Heart right ventricle (tissue), 16 donors: ENCODE data around the gene IGF1R. TPM values are rescaled to one million over a fixed set of nuclear protein-coding genes. Genes with fewer than 3 reads are reported as not detected.

Experiments used
- ATAC-seq, 8 donors: fragments of 200-7000 bp; cut with Tn5 transposase; one replicate each; pipeline ENCODE4 v1.9.1; 2020; ENCODE audit warnings: mild to moderate bottlenecking in 8 of 8, moderate library complexity in 8 of 8, moderate number of reproducible peaks in 1 of 8
- DNase-seq, 2 donors: peaks; one replicate each; pipeline ENCODE4 v3.0.0-alpha.2; 2020
- H3K27ac ChIP-seq, 10 donors: fragments of 200-600 bp; sonication (generic) in 2 of 10; one replicate each; pipeline versions ENCODE4 v1.5.0 to v1.8.0; 2020 to 2022; ENCODE audit warnings: mild to moderate bottlenecking in 3 of 10
- H3K27me3 ChIP-seq, 7 donors: fragments of 200-600 bp; one replicate each; pipeline ENCODE4 v1.8.0; 2021 to 2022; ENCODE audit warnings: mild to moderate bottlenecking in 2 of 7
- H3K36me3 ChIP-seq, 9 donors: fragments of 200-600 bp; sonication (generic) in 1 of 9; one replicate each; pipeline versions ENCODE4 v1.5.0 to v1.8.0; 2020 to 2022; ENCODE audit warnings: mild to moderate bottlenecking in 2 of 9
- H3K4me1 ChIP-seq, 9 donors: fragments of 200-600 bp; sonication (generic) in 1 of 9; one replicate each; pipeline versions ENCODE4 v1.5.0 to v1.8.0; 2020 to 2022; ENCODE audit warnings: mild to moderate bottlenecking in 4 of 9
- H3K4me3 ChIP-seq, 10 donors: fragments of 200-600 bp; sonication (generic) in 2 of 10; one replicate each; pipeline versions ENCODE4 v1.5.0 to v1.8.0; 2020 to 2022; ENCODE audit warnings: mild to moderate bottlenecking in 7 of 10, moderate library complexity in 2 of 10
- H3K9me3 ChIP-seq, 11 donors: fragments of 200-600 bp in 10 of 11; sonication (generic) in 2 of 11; one replicate each; pipeline versions ENCODE4 v1.5.0 to v1.8.0; 2013 to 2022; ENCODE audit warnings: mild to moderate bottlenecking in 2 of 11, control low read depth in 1 of 11, moderate library complexity in 1 of 11
- WGBS, 2 donors: extraction: QIAGEN DNeasy Blood & Tissue Kit; methylation state at CpG; one replicate each; pipeline ENCODE4 v1.1.7; 2013; ENCODE audit warnings: inconsistent platforms in 1 of 2; 5-methylcytosine and 5-hydroxymethylcytosine counted together
- intact Hi-C, 10 donors: fragments of 100-400 bp; cut with DNase I; formaldehyde crosslinking; loops; one replicate each; pipeline versions ENCODE4 v1.11.1 to v1.14.2; 2022
- polyA plus RNA-seq, 2 donors: library from polyadenylated mRNA; stranded (reverse); fragments of 200-250 nt; gene quantifications; one replicate each; pipeline ENCODE4 v1.2.3, GENCODE V29; 2013
- total RNA-seq, 10 donors: library from RNA; stranded (reverse); fragmentation: NEBNext Ultra II Directional in 3 of 10; extraction: Animal tissue kit (Norgen Biotek cat#: 25700) in 3 of 10; gene quantifications; one replicate each; pipeline versions ENCODE4 v1.2.1 to v1.2.4, GENCODE V29; 2021 to 2023
- TF ChIP-seq, protein P1 (sequence below), 9 donors: fragments of 200-600 bp; sonication (generic) in 2 of 9; IDR thresholded peaks; one replicate each; pipeline versions ENCODE4 v1.5.0 to v1.8.0; 2021 to 2022; ENCODE audit warnings: antibody characterized with exemption in 9 of 9, mild to moderate bottlenecking in 5 of 9, moderate library complexity in 1 of 9
- donor health status: Arrhythmogenic right ventricular cardiomyopathy.
- donor health status: ischemic (EF 13 %, LVEDD 7.1; RV severe dilation, severe dysfunction).
- donor health status: healthy with polysubstance abuse.
- donor health status: DM: no; HTN: yes; CAD: no.
- donor health status: DM: no; HTN: no; CAD: no.
- donor health status: ischemic (EF 25% LVEDD 6.9; RV normal size, moderate dysfunction).
- donor health status: ischemic (EF 25% LVEDD 5.7; RV mildly dilated, moderate dysfunction).
- donor health status: healthy.
- donor health status: DM: yes; HTN: yes; CAD: no.
- donor health status: Ischemic cardiomyopathy.
- donor health status: ischemic (EF 35%, LVEDD 5.7; RV mildly dilated, moderate dysfunction).
- donor health status: nonischemic (EF 11% LVEDD 7.7; RV severe dilation, severe dysfunction).
- donor health status: DM: yes; HTN: yes; CAD: no.
- donor health status: PGD.
- donor health status: ischemic (EF 29% LVEDD 5.4; RV normal size, mild dysfunction).
- donor health status: nonischemic (EF 23%, LVEDD 6.1; RV moderate dilation, normal function).

Gene IGF1R
- total and polyA plus RNA-seq, 12 donors, result 3.4 to 88.2 (median 45.9) TPM

DNA sequence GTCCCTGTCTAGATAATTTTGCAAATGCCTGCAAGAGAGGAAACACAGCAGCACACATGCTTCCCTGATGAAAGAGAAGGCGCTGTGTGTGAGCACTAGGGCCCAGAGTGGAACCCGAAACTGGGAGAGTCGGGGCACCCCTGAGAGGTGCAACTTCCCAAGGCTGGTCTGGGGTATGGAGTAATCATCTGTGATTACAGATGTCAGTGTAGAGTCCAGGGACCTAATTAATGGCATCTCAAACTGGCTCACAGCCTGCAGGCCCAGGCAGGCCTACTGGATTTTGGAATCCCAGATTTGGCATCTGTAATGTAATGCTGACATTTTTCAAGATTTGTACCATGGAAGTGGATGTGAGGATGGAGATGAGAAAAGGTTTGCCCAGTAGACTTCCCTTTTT lies 329.8 kb downstream of the IGF1R start:
- Histone ChIP-seq H3K36me3 (no peaks in the 10 kb centered on the region), H3K27me3 (no peaks in the 10 kb centered on the region), H3K27ac (no peak overlapping the region), H3K9me3 (peaks cover 0 to 12% (median 0%) of the 10 kb centered on the region in 11 donors), H3K4me3 (no peak overlapping the region), H3K4me1 (peaks cover 0 to 20% (median 3%) of the 10 kb centered on the region in 9 donors)
- TF ChIP-seq, protein P1, sequence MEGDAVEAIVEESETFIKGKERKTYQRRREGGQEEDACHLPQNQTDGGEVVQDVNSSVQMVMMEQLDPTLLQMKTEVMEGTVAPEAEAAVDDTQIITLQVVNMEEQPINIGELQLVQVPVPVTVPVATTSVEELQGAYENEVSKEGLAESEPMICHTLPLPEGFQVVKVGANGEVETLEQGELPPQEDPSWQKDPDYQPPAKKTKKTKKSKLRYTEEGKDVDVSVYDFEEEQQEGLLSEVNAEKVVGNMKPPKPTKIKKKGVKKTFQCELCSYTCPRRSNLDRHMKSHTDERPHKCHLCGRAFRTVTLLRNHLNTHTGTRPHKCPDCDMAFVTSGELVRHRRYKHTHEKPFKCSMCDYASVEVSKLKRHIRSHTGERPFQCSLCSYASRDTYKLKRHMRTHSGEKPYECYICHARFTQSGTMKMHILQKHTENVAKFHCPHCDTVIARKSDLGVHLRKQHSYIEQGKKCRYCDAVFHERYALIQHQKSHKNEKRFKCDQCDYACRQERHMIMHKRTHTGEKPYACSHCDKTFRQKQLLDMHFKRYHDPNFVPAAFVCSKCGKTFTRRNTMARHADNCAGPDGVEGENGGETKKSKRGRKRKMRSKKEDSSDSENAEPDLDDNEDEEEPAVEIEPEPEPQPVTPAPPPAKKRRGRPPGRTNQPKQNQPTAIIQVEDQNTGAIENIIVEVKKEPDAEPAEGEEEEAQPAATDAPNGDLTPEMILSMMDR (IDR thresholded peaks at IDR 0.05), result no peak
- ATAC-seq (peak in 1 of 8 donors; percentile 25), DNase-seq (no peak)
- intact Hi-C loops, result no loop called here
- WGBS, 2 donors, result 92 to 94% methylated on average over 3 of the region's 3 CpGs

DNA sequence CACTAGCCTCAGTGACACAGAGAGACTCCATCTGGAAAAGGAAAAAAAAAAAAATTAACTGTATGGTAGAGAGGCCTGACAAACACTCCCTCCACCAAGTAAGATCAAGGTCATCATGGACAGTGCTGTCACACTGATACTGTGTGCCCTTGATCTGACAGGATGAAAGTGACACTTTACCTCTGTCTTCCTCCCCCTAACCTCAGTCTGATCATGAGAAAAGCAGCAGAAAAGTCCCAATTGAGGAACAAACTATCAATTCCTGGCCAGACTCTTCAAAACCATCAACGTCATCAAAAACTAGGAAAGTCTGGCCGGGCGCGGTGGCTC lies 332.5 kb downstream of the IGF1R start:
- DNase-seq (no peak), ATAC-seq (peak in 2 of 8 donors; percentile 8 to 12)
- H3K27me3 ChIP-seq, result no peaks in the 10 kb centered on the region
- intact Hi-C loops, result no loop called here
- H3K4me1 ChIP-seq, result peaks cover 0 to 32% (median 10%) of the 10 kb centered on the region in 9 donors
- H3K36me3 ChIP-seq, result no peaks in the 10 kb centered on the region
- peaks cover 0 to 12% (median 0%) of the 10 kb centered on the region in 11 donors for H3K9me3 ChIP-seq
- H3K27ac ChIP-seq, result peak overlapping the region in 2 of 10 donors; percentile 42 to 48
- TF ChIP-seq, protein P1 (IDR thresholded peaks at IDR 0.05), result no peak
- H3K4me3 ChIP-seq, result no peak overlapping the region
- 96 to 98% methylated on average over 4 of the region's 4 CpGs for WGBS, 2 donors

DNA sequence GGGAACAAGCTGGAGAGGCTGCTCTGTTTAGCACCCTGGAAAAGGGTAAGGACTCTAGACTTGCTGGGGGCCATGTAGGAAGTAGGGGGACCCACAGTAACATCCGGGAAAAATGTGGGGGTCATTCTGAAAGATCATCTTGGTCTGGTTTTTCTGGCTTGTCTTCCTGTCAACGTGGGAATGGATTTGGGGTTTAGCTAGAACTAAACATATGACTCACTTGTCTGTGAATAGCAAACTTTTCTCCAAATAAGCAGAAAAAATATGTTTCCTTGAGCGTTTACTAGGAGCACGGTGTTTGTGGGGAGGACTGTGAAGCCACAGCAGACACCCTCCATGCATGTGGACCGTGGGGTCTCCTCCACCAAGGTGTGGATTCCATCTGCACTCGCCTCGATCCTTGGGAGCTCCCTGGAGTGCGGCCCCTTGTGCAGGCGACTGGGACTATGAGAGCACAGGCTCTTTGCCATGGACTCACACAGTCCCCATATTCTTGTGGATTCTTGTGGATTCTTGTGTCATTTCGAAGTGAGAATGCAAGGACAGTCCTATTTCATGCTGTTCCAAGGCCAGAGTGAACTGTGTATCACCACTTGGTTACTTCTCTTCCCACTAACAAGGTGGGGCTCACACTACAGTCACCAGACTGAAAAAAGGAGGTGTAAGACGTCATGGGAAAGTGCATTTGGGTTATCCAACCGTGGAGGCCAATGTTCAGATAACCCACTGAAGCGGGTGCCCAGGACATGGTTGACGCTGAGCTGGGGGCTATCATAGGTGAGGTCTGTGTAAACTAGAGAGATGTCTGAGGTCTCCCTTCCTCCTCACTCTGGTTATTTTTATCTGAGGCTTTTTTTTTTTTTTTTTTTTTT lies 333.7 kb downstream of the IGF1R start:
- TF ChIP-seq, protein P1 (IDR thresholded peaks at IDR 0.05), result no peak
- H3K36me3 ChIP-seq, result no peaks in the 10 kb centered on the region
- no peak overlapping the region for H3K4me3 ChIP-seq
- H3K9me3 ChIP-seq, result peaks cover 0 to 16% (median 0%) of the 10 kb centered on the region in 11 donors
- H3K27ac ChIP-seq, result peak overlapping the region in 1 of 10 donors; percentile 19
- H3K27me3 ChIP-seq, result no peaks in the 10 kb centered on the region
- 86% methylated on average over 14 of the region's 14 CpGs for WGBS, 2 donors
- intact Hi-C loops, result no loop called here
- peaks cover 0 to 32% (median 10%) of the 10 kb centered on the region in 9 donors for H3K4me1 ChIP-seq
- DNase-seq (no peak), ATAC-seq (peak in 2 of 8 donors; percentile 8 to 43)

DNA sequence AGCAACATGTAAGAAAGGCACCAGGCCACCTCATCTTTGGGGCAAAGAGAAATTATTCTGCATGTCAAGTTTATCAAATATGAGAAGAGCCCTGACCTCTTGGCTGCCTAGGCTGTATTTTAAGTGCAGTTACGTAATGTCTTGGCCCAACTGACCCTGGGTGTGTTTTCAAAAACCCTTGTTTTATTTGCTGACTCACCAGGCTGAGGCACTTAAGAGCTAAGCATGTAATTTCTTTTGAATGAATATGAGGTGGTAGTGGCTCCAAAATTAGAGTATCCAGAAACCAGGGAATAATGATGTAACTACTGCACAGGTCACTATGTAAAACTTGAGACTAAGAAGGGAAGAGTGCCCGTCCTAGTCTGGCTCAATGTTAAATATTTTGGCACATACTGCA lies 335.0 kb downstream of the IGF1R start:
- TF ChIP-seq, protein P1 (IDR thresholded peaks at IDR 0.05), result no peak
- Histone ChIP-seq H3K4me3 (no peak overlapping the region), H3K36me3 (no peaks in the 10 kb centered on the region), H3K9me3 (peaks cover 0 to 8% (median 0%) of the 10 kb centered on the region in 11 donors), H3K27ac (peak overlapping the region in 6 of 10 donors; percentile 3 to 69 (median 36)), H3K27me3 (no peaks in the 10 kb centered on the region), H3K4me1 (peaks cover 0 to 32% (median 10%) of the 10 kb centered on the region in 9 donors)
- ATAC-seq (peak; percentile 75 to 94 (median 86)), DNase-seq (peak in 1 of 2 donors; percentile 63)
- intact Hi-C loops, result no loop called here
- 25 to 28% methylated on average over 2 of the region's 2 CpGs for WGBS, 2 donors
